Measurements from ENCODE around the gene PHKA2.
"Not testable (repeated sequence)": the region's sequence is repeated elsewhere in the genome, so short reads cannot be mapped to it uniquely, and the experiment has no call there.

Gene PHKA2, protein sequence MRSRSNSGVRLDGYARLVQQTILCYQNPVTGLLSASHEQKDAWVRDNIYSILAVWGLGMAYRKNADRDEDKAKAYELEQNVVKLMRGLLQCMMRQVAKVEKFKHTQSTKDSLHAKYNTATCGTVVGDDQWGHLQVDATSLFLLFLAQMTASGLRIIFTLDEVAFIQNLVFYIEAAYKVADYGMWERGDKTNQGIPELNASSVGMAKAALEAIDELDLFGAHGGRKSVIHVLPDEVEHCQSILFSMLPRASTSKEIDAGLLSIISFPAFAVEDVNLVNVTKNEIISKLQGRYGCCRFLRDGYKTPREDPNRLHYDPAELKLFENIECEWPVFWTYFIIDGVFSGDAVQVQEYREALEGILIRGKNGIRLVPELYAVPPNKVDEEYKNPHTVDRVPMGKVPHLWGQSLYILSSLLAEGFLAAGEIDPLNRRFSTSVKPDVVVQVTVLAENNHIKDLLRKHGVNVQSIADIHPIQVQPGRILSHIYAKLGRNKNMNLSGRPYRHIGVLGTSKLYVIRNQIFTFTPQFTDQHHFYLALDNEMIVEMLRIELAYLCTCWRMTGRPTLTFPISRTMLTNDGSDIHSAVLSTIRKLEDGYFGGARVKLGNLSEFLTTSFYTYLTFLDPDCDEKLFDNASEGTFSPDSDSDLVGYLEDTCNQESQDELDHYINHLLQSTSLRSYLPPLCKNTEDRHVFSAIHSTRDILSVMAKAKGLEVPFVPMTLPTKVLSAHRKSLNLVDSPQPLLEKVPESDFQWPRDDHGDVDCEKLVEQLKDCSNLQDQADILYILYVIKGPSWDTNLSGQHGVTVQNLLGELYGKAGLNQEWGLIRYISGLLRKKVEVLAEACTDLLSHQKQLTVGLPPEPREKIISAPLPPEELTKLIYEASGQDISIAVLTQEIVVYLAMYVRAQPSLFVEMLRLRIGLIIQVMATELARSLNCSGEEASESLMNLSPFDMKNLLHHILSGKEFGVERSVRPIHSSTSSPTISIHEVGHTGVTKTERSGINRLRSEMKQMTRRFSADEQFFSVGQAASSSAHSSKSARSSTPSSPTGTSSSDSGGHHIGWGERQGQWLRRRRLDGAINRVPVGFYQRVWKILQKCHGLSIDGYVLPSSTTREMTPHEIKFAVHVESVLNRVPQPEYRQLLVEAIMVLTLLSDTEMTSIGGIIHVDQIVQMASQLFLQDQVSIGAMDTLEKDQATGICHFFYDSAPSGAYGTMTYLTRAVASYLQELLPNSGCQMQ

DNA sequence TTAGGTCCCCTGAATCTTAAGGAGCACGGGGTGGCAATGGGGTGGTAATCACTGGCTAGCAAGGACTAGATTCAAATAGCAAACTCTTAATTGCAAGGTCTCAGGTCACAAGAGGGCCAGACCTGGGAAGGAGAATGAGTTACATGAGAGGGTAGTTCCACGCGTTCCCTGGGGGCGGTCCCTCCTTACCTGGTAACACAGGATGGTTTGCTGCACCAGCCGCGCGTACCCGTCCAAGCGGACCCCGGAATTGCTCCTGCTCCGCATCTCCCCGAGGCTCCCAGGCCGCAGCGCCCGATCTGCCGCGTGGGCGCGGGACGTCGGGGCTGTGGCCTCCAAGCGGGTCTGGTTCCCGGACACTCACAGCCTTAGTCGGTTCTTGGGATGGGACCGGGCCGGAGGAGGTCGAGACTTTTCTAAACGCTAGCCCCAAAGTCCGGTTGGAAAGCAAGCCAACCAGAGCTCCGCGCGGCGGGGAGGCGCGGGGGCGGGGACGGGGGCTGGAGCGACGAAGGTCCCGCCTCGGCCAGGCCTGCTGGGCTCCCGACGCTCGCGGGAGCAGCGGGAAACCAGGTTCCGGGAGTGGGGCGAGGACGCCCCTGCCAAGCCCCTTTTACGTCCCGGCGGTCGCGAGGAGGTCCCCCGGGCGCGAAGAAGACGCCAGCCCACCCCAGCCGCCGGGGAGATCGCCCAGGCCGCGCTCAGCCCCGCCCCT is at the start of gene PHKA2:
Gene PHKA2 (minus strand): TSS at position 449 of the 715 bp plus-strand sequence. CDS start 182 bp downstream, at position 267.
- DNase-seq, result peak; percentile 61

DNA sequence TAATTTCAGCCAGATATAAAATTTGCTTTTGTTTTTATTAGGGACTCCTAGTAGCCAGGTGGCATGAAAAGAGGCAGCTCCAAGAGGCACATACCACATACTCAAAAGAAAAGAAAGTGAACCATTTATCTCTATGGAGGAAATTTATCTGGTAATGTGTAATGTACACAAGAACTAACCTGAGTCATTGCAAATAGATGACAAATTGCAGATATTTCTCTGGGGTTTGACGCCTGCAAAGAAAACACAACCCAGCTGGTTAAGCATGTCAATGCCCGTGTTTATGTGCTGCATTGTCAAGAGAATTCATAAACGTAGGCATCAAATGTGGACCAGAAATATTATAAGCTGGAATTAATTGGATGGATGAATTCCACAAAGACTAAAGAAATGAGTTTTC is 46.9 kb upstream of the PHKA2 start:
- DNase-seq, result no peak

DNA sequence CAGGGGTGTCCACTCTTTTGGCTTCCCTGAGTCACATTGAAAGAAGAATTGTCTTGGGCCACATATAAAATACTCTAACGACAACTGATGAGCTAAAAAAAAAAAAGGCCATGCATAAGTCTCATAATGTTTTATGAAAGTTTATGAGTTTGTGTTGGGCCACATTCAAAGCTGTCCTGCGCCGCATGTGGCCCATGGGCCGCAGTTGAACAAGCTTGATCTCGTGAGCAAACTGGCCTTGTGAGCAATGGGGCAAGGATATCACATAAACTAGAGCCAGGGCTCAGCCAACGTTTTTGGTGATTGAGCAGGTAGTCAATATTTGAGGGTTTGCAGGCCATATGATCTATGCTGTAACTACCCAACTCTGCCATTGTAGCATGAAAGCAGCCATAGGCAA is 44.6 kb upstream of the PHKA2 start:
- no peak for DNase-seq

DNA sequence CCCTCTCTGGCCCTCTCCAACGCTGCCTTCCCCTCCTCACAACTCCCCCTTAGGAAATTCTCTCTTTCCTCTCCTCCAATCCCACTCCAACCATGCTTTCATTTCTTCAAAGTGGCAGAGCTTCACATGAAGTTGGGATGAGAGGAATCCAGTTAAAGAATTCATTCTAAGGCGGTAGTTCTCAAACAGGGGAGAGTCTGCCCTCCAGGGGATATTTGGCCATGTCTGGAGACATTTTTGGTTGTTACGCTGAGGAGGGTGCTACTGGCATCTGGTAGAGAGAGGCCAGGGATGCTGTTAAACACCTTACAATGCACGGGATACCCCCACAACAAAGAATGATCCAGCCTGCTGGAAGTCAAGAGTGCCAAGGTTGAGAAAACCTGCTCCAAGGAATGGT is 40.5 kb upstream of the PHKA2 start:
- DNase-seq, result no peak

DNA sequence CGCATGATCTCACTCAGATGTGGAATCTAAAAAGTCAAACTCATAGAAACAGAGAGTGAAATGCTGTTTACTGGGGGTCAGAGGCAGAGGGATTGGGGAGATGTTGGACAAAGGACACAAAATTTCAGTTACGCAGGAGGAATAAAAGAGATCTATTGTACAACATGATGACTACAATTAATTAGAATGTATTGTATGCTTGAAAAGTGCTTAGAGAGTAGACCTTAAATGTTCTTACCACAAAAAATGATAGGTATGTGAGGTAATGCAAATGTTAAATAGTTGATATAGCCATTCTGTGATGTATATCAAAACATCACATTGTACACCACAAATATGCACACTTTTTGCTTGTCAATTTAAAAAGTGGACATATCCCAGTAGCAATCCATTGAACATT is 36.1 kb upstream of the PHKA2 start:
- DNase-seq, result no peak

DNA sequence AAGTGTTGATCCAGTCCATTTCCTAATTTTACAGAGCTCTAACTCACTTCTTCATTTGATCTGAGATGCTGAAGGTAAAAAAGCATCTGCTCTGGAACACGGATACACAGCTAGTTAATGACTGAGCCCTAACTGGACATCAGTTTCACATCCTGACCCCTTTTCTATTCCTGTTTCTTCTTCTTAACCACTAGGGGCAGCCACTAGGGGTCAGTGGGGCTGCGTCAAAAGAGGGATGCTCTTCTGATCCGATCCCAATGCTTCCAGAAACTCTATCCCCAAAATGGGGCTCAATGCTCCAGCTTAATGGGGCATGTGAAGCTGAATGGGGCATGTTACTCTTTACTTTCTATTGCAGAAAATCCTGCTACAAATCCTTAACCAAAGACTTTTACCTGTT is 33.4 kb upstream of the PHKA2 start:
- DNase-seq, result no peak

DNA sequence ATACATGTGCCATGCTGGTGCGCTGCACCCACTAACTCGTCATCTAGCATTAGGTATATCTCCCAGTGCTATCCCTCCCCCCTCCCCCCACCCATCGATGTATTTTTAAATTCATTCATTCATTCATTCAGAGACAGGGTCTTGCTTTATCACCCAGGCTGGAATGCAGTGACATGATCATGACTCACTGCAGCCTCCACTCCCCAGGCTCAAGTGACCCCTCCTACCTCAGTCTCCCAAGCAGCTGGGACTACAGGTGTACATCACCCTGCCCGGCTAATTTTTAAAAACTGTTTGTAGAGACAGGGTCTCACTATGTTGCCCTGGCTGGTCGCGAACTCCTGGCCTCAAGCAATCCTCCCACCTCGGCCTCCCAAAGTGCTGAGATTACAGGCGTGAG is 32.7 kb upstream of the PHKA2 start:
- DNase-seq, result not testable (repeated sequence)

DNA sequence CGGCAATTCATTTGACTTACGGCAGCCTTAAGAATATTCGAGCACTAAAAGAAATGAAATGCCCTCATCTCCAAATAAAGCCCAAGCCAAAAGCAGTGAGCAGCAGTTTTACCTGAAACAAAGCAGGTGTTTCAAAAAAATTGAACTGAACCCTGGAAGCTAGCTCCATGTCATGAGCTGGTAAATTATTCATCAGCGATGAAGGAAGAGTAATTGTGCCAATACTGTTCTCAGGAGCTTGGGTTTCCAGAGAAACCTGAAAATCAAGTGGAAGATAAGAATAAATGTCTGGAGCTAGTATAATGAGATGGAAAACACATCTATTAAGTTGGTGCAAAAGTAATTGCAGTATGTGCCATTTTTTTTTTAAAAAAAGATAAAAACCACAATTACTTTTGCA is 24.0 kb upstream of the PHKA2 start:
- no peak for DNase-seq

DNA sequence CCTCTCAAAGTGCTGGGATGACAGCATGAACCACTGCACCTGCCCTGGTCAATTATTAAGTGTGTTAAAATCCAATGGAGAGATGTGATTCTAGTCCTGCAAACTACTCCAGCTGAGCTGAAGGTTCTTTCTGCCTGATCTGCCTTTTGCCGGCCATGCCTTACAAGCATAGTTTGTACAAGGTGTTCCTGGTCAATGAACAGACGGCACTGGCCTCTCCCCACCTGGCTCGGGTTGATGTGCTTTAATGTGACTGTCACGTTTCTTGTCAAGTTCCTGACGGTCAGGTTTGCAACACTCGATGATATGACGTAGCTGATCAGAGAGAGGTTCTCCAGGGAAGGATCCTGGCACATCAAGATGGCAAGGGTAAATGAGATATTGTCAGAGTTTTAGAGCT is 23.1 kb upstream of the PHKA2 start:
- DNase-seq, result no peak

DNA sequence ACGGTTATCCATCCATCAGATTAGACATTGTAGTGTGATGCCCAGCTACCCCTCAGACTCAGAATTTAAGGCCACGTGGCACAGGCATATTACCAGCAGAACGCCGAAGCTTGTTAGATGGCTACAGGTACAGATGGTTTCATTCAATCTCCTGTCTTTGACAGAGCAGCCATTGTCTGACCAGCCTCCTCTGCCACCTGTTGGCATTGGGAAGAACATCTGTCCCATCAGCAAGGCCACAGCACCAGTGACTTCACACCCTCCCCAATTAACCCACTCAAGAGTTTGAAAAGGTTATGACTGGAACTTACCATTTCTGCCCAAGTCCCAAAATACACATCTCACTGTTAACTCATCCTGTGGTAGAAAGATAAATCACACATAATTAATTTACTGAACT is 22.0 kb upstream of the PHKA2 start:
- DNase-seq, result no peak

DNA sequence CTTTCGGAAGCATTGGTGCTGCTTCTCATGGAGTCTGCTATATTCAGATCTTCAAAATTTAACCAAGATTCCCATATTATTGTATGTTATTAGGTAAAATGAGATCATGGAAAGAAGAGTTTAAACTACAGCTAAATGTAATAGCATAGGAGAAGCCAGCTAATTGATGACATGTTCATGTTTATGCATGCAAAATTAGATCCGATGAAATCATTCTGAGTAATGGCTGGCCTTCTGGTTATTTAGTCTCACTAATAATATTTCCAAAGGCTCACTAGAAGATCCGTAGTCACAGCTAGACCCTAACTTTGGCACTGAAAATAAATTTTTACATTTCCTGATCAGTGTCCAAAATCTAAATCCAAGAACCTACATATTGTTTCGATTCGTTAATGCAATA is 19.8 kb upstream of the PHKA2 start:
- no peak for DNase-seq

DNA sequence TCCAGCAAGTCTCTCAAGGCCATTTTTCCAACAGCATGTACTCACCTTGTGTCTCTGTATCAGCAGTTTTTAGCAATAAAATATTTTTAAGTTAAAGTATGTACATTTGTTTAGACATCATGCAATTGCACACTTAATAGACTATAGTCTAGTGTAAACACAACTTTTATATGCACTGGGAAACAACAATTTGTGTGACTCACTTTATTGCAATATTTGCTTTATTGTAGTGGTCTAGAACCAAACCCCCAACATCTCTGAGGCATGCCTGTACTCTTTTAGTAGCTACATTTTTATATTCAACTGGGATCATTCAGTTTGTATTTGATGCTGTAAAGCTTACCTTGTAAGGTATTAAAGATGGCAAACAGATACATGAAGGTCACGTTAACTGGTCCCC is 14.7 kb upstream of the PHKA2 start:
- no peak for DNase-seq

DNA sequence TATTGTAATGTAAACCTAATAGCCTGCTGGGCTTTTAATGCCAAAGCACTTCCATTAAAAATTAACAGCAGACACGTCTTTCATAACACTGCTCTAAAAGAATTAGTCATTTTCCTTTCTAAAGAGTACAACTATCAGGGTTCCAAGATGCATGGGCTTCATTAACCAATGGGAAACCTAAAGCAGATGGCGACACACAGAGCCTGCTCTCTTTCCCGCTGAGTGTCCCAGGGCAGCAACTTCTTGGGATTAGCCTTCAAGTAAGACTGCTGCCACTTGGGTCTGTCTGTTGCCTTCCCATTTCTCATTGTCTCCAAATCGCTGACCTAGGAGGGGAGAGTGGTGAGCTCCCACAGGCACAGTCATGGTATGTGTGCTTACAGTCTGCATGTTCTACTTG is 14.0 kb upstream of the PHKA2 start:
- no peak for DNase-seq

DNA sequence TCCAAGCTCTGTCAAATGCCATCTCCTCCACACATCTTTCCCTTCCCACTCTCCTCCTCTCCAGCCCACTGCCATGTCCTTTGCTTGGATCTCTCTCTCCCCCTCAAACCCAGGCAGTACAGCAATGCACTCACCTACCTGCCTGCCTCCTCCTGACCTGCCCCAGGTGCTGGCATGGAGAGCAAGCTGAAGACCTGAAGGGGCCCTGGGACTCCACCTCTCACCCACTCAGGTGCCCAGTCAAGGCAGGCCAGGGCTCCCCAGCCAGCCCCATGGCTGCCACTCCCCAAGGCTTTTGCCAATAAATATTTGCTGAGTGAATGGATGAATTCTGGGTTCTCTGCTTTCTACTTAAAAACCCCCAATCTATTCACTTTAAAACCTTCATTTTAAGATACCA is 12.6 kb upstream of the PHKA2 start:
- no peak for DNase-seq

DNA sequence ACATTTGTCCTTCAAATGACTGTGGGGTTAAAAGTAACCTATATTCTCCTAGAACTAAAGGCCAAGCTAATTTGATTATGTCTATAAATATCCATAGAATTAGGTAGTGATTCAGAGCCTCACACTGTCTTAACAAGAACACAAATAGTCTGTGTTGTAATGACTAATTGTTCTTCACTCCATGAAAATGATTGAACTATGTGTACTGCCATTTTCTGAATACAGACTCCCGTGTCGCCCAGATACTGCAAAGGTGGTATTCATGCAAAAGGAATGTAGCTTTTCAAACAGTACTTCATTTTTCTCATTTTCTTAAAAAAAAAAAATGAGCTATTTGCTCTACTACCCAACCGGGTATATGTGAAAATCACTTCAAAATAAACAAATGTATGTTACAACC is 11.3 kb upstream of the PHKA2 start:
- no peak for DNase-seq

DNA sequence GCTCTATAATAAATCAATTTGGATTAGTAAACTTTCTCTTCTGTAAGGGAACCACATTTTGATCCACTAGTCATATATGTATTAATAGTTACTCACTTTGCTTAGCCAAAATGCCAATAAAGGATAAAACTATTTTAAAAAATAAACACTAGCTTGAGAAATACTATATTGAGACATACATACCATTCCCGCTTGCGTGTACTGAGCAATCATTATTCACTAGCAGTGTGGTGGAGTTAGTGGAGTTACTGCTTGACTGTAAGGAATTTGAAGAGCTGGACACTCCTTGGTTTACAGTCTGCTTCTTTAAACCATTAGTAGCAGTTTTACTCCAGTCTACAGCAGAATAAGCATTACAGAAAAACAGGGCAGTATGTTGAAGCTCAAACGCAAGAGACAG is 10.8 kb upstream of the PHKA2 start:
- no peak for DNase-seq

DNA sequence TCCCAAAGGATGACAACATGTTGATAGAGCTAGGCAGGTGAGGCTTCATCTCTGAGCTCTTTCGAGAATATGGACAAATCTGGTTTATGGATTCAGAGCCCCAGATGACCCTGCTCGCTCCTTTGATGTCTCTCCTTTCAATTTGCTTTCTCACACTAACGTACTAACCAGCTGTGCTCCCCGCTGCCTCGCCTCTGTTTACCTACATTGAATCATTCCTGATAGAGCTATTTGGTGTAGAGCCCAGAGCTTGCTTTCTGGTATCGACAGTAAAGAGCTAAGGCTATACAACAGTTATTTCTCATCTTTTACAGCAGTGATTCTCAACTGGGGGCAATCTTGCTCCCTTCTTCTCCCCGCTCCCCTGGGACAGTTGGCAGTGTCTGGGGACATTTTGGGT is 8.9 kb upstream of the PHKA2 start:
- DNase-seq, result no peak

DNA sequence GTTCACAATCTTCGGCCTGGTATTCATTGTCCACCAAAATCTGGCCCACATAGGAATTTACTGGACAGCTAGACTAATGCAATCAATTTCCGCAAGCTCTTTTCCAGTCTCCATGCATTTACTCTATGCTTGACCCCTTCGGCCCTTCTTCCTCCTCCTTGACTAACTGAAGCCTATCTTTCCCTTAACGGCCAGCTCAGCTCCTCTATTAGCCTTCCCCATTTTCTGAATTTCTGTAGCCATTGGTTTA is 1.2 kb upstream of the PHKA2 start:
- DNase-seq, result no peak

DNA sequence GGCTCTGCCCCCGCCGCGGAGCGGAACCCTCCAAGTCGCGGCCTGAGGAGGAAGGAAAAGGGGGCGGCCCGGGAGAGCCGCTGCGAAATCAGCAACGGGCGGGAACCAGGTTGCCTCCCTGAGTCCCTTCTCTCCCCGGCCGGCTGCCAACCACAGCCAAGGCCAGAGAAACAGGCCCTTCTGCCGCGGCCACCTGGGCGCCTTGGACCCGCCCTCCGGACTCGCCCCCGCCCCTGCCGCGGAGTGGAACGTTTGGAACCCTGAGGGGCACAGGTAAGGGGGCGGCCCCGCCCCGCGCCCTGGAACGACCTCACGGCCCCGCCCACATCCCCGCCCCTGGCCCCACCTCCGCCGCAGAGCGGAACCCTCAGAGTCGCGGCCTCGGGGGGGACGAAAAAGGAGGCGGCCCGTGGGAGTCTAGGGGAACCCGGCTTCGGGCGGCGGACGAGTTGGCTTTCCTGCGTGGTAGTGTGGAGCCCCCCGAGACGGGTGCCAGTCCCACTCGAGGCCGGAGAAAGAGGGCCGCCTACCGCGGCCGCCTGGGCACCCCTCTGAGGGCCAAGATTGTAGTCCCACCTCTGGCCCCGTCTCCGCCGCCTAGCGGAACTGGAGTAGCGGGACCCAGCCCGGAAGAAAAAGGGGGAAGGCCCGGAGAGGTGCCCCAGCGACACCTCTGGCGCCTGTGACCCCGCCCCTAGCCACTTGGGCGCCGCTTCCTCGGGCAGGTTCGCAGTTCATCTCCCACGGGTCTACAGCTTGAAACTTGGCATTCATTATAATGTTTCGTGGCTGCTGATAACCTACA is 669 bp upstream of the PHKA2 start:
- peak; percentile 83 for DNase-seq

DNA sequence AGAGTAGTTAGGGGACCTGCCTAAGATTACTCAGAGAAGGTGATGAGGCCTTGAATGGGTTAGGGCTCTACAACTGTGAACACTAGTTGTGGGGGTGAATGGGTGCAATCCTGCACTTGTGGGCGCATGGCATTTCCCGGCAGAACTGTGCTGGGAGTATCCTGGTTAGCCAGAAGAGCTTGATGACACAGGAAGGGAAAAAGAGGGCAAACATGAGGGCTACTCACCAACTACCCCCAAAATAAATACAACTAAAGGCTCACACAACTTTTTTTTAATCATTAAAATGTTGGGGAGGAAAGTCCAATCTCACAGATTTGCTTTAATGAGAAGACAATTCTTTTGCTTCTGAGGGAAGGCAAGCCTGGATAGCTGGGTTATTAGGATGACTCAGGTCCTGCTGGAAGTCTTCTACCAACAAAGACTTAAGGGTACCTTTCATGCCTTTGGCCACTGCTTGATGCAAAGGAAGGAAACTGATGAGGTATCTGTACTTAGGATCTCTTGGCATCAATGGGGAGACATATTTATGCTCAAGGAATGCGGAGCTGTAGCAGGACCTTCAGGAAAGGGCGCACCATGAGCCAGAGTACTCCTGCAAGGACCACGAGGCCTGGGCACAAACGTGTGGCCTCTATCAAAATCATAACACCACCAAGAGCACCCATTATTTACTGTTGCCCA is 2.6 kb downstream of the PHKA2 start:
- DNase-seq, result no peak

DNA sequence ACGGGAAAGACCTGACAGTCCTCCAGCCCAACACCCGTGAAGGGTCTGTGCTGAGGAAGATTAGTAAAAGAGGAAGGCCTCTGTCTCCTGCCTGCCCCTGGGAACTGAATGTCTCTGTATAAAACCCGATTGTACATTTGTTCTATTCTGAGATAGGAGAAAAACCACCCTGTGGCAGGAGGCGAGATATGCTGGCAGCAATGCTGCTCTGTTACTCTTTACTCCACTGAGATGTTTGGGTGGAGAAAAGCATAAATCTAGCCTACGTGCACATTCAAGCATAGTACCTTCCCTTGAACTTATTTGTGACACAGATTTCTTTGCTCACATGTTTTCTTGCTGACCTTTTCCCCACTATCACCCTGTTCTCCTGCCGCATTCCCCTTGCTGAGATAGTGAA is 3.7 kb downstream of the PHKA2 start:
- DNase-seq, result not testable (repeated sequence)

DNA sequence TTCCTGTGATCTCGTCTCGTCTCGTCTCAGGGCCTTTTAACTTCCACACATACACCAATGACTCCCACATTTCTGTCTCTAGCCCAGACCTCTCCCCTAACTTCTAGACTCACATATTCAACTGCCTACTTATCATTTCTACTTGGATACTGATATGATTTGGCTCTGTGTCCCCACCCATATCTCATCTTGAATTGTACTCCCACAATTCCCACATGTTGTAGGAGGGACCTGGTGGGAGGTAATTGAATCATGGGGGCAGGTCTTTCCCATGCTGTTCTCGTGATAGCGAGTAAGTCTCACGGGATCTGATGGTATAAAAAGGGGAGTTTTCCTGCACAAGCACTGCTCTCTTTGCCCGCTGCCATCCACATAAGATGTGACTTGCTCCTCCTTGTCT is 8.9 kb downstream of the PHKA2 start:
- DNase-seq, result no peak

All from stimulated activated CD8-positive, alpha-beta memory T cell treated with anti-CD3 and anti-CD28 coated beads, Interleukin-4, amount 100 ng/mL, for 48 hours (primary cell).